BLaER1 treated with 17β-estradiol and CSF1 and Interleukin-3, amounts not matched to agents 10 nM and 100 nM (cell line): ENCODE measurements around the gene FRMD7.
"Not testable (repeated sequence)": the region's sequence is repeated elsewhere in the genome, so short reads cannot be mapped to it uniquely, and the experiment has no call there.

Experiments
- H3K27ac ChIP-seq, 11 experiments: shearing (Covaris generic); formaldehyde crosslinking; 2 replicates each; pipeline ENCODE4 v1.8.1; 2022
- H3K27me3 ChIP-seq, 11 experiments: shearing (Covaris generic); formaldehyde crosslinking; 2 replicates each; pipeline ENCODE4 v1.8.1; 2022
- H3K36me3 ChIP-seq, 11 experiments: shearing (Covaris generic); formaldehyde crosslinking; 2 replicates each; pipeline ENCODE4 v1.8.1; 2022
- H3K4me1 ChIP-seq, 10 experiments: shearing (Covaris generic); formaldehyde crosslinking; 2 replicates each; pipeline ENCODE4 v1.8.1; 2022
- H3K4me2 ChIP-seq, 11 experiments: shearing (Covaris generic); formaldehyde crosslinking; 2 replicates each; pipeline ENCODE4 v1.8.1; 2022
- H3K4me3 ChIP-seq, 10 experiments: shearing (Covaris generic); formaldehyde crosslinking; 2 replicates each; pipeline ENCODE4 v1.8.1; 2022
- H3K9ac ChIP-seq, 11 experiments: shearing (Covaris generic); formaldehyde crosslinking; 2 replicates each; pipeline ENCODE4 v1.8.1; 2022
- H3K9me3 ChIP-seq, 11 experiments: shearing (Covaris generic); formaldehyde crosslinking; replicated peaks in 1 of 11; 2 replicates each; pipeline ENCODE4 v1.8.1; 2022
- H4K20me1 ChIP-seq, 11 experiments: shearing (Covaris generic); formaldehyde crosslinking; 2 replicates each; pipeline ENCODE4 v1.8.1; 2022
- Cebpa-rat ChIP-seq, 11 experiments: shearing (Covaris generic); IDR thresholded peaks; 2 replicates each; pipeline ENCODE4 v1.8.1; 2022

The FRMD7 gene

GRCh38 chrX:132107291-132107690 lies 20.5 kb downstream of the FRMD7 start:
- Histone ChIP-seq H3K36me3 (no peaks in the 10 kb centered on the region), H3K4me3 (no peak overlapping the region), H3K27me3 (peaks cover 92 to 100% (median 98%) of the 10 kb centered on the region in 11 experiments), H3K9ac (no peak overlapping the region), H3K4me1 (peaks cover 0 to 2% (median 0%) of the 10 kb centered on the region in 10 experiments; a peak in 4 of 20 replicates), H4K20me1 (peaks cover 0 to 17% (median 0%) of the 10 kb centered on the region in 11 experiments; a peak in 3 of 22 replicates), H3K9me3 (peaks cover 0 to 10% (median 0%) of the 10 kb centered on the region in 11 experiments; a peak in 2 of 22 replicates), H3K27ac (no peak overlapping the region), H3K4me2 (no peak overlapping the region)
- TF ChIP-seq Cebpa-rat (IDR thresholded peaks at IDR 0.05): no peak

GRCh38 chrX:132101799-132102198 lies 26.0 kb downstream of the FRMD7 start:
- Histone ChIP-seq H3K27ac (no peak overlapping the region), H3K4me3 (no peak overlapping the region), H4K20me1 (peaks cover 0 to 6% (median 0%) of the 10 kb centered on the region in 11 experiments; a peak in 4 of 22 replicates), H3K4me1 (peaks cover 0 to 9% (median 0%) of the 10 kb centered on the region in 10 experiments; a peak in 4 of 20 replicates), H3K4me2 (peak overlapping the region in 6 of 11 experiments; percentile 6 to 57 (median 25); a peak in 7 of 22 replicates), H3K9me3 (peaks cover 0 to 4% (median 0%) of the 10 kb centered on the region in 11 experiments; a peak in 1 of 22 replicates), H3K27me3 (peaks cover 95 to 100% (median 100%) of the 10 kb centered on the region in 11 experiments), H3K9ac (no peak overlapping the region), H3K36me3 (no peaks in the 10 kb centered on the region)
- TF ChIP-seq Cebpa-rat (IDR thresholded peaks at IDR 0.05): no peak

GRCh38 chrX:132101206-132101605 lies 26.6 kb downstream of the FRMD7 start:
- Histone ChIP-seq H3K4me1 (peaks cover 0 to 9% (median 0%) of the 10 kb centered on the region in 10 experiments; a peak in 4 of 20 replicates), H3K27ac (no peak overlapping the region), H3K4me2 (0 out of 22 replicates have a peak overlapping the region, but pooled peaks of 1 of the 11 experiments have one; percentile 57), H3K36me3 (no peaks in the 10 kb centered on the region), H3K9ac (no peak overlapping the region), H3K27me3 (peaks cover 95 to 100% (median 100%) of the 10 kb centered on the region in 11 experiments), H4K20me1 (peaks cover 0 to 6% (median 0%) of the 10 kb centered on the region in 11 experiments; a peak in 4 of 22 replicates), H3K4me3 (no peak overlapping the region), H3K9me3 (peaks cover 0 to 4% (median 0%) of the 10 kb centered on the region in 11 experiments; a peak in 1 of 22 replicates)
- no peak for TF ChIP-seq Cebpa-rat (IDR thresholded peaks at IDR 0.05)

GRCh38 chrX:132098704-132099103 lies 29.1 kb downstream of the FRMD7 start:
- not testable (repeated sequence) for H3K4me1 ChIP-seq, H3K9me3 ChIP-seq, H3K9ac ChIP-seq, H3K27ac ChIP-seq, H3K4me3 ChIP-seq, H3K4me2 ChIP-seq, H3K36me3 ChIP-seq
- H4K20me1 ChIP-seq: peaks cover 0 to 13% (median 0%) of the 10 kb centered on the region in 11 experiments; a peak in 4 of 22 replicates
- peaks cover 98 to 100% (median 100%) of the 10 kb centered on the region in 11 experiments for H3K27me3 ChIP-seq

- Histone ChIP-seq H3K4me3 (no peak overlapping the region), H3K4me1 (peaks cover 0 to 6% (median 0%) of the 10 kb centered on the region in 10 experiments; a peak in 3 of 20 replicates), H3K4me2 (no peak overlapping the region), H3K27me3 (peaks cover 98 to 100% (median 100%) of the 10 kb centered on the region in 11 experiments), H3K27ac (no peak overlapping the region), H3K36me3 (no peaks in the 10 kb centered on the region), H3K9ac (no peak overlapping the region), H4K20me1 (peaks cover 0 to 11% (median 0%) of the 10 kb centered on the region in 11 experiments; a peak in 4 of 22 replicates), H3K9me3 (no peaks in the 10 kb centered on the region)
- TF ChIP-seq Cebpa-rat (IDR thresholded peaks at IDR 0.05): no peak
Measured at GRCh38 chrX:132094164-132094563, 33.7 kb downstream of the FRMD7 start.

GRCh38 chrX:132093239-132093860 lies 34.5 kb downstream of the FRMD7 start:
- H3K27me3 ChIP-seq: peaks cover 94 to 100% (median 99%) of the 10 kb centered on the region in 11 experiments
- H3K4me2 ChIP-seq: no peak overlapping the region
- no peak for TF ChIP-seq Cebpa-rat (IDR thresholded peaks at IDR 0.05)
- no peaks in the 10 kb centered on the region for H3K36me3 ChIP-seq
- H4K20me1 ChIP-seq: peaks cover 0 to 11% (median 0%) of the 10 kb centered on the region in 11 experiments; a peak in 4 of 22 replicates
- H3K4me3 ChIP-seq: no peak overlapping the region
- peaks cover 0 to 6% (median 0%) of the 10 kb centered on the region in 10 experiments; a peak in 3 of 20 replicates for H3K4me1 ChIP-seq
- H3K9ac ChIP-seq: no peak overlapping the region
- H3K9me3 ChIP-seq: no peaks in the 10 kb centered on the region
- H3K27ac ChIP-seq: no peak overlapping the region

- Histone ChIP-seq H3K4me1 (peaks cover 0 to 6% (median 0%) of the 10 kb centered on the region in 10 experiments; a peak in 3 of 20 replicates), H3K9ac (no peak overlapping the region), H3K9me3 (no peaks in the 10 kb centered on the region), H3K27me3 (peaks cover 92 to 100% (median 99%) of the 10 kb centered on the region in 11 experiments), H3K27ac (no peak overlapping the region), H3K4me3 (no peak overlapping the region), H3K36me3 (no peaks in the 10 kb centered on the region), H3K4me2 (no peak overlapping the region), H4K20me1 (peaks cover 0 to 11% (median 0%) of the 10 kb centered on the region in 11 experiments; a peak in 4 of 22 replicates)
- TF ChIP-seq Cebpa-rat (IDR thresholded peaks at IDR 0.05): no peak
Measured at GRCh38 chrX:132092439-132093065, 35.3 kb downstream of the FRMD7 start.

GRCh38 chrX:132090403-132091159 lies 37.2 kb downstream of the FRMD7 start:
- H3K27ac ChIP-seq: no peak overlapping the region
- no peak overlapping the region for H3K9ac ChIP-seq
- H3K9me3 ChIP-seq: no peaks in the 10 kb centered on the region
- no peaks in the 10 kb centered on the region for H3K36me3 ChIP-seq
- H3K4me3 ChIP-seq: no peak overlapping the region
- TF ChIP-seq Cebpa-rat (IDR thresholded peaks at IDR 0.05): no peak
- H3K4me1 ChIP-seq: peaks cover 0 to 11% (median 5%) of the 10 kb centered on the region in 10 experiments; a peak in 7 of 20 replicates
- peaks cover 0 to 11% (median 0%) of the 10 kb centered on the region in 11 experiments; a peak in 4 of 22 replicates for H4K20me1 ChIP-seq
- H3K27me3 ChIP-seq: peaks cover 89 to 100% (median 99%) of the 10 kb centered on the region in 11 experiments
- peak overlapping the region in 2 of 11 experiments; percentile 9 to 10; a peak in 1 of 22 replicates for H3K4me2 ChIP-seq
